Heart left ventricle (tissue), 16 donors: ENCODE results near the gene FSD2. TPM values are rescaled to one million over a fixed set of nuclear protein-coding genes. Genes with fewer than 3 reads are reported as not detected.
"Not testable (repeated sequence)": the region's sequence is repeated elsewhere in the genome, so short reads cannot be mapped to it uniquely, and the experiment has no call there.

Experiments
- ATAC-seq, 4 donors: fragments of 200-7000 bp; cut with Tn5 transposase; one replicate each; pipeline ENCODE4 v1.9.1; 2020 to 2022; ENCODE audit warnings: moderate library complexity in 4 of 4, mild to moderate bottlenecking in 3 of 4, moderate number of reproducible peaks in 1 of 4
- DNase-seq, 5 donors: peaks; one replicate each; pipeline ENCODE4 v3.0.0-alpha.2; 2020
- H3K27ac ChIP-seq, 12 donors: fragments of 200-600 bp; sonication (generic) in 4 of 12; one replicate each; pipeline versions ENCODE4 v1.5.0 to v1.8.0; 2016 to 2022; ENCODE audit warnings: mild to moderate bottlenecking in 2 of 12
- H3K27me3 ChIP-seq, 9 donors: fragments of 200-600 bp; sonication (generic) in 2 of 9; one replicate each; pipeline versions ENCODE4 v1.5.1 to v1.8.0; 2016 to 2022; ENCODE audit warnings: mild to moderate bottlenecking in 3 of 9
- H3K36me3 ChIP-seq, 9 donors: fragments of 200-600 bp; sonication (generic) in 2 of 9; one replicate each; pipeline versions ENCODE4 v1.5.0 to v1.8.0; 2018 to 2022; ENCODE audit warnings: mild to moderate bottlenecking in 2 of 9
- H3K4me1 ChIP-seq, 12 donors: fragments of 200-600 bp; sonication (generic) in 4 of 12; one replicate each; pipeline versions ENCODE4 v1.5.0 to v1.8.0; 2016 to 2022; ENCODE audit warnings: mild to moderate bottlenecking in 3 of 12
- H3K4me3 ChIP-seq, 12 donors: fragments of 200-600 bp; sonication (generic) in 4 of 12; one replicate each; pipeline versions ENCODE4 v1.5.0 to v1.8.0; 2017 to 2022; ENCODE audit warnings: mild to moderate bottlenecking in 9 of 12, moderate library complexity in 4 of 12
- H3K9me3 ChIP-seq, 12 donors: fragments of 200-600 bp; sonication (generic) in 4 of 12; one replicate each; pipeline versions ENCODE4 v1.5.0 to v1.8.0; 2016 to 2022; ENCODE audit warnings: mild to moderate bottlenecking in 1 of 12
- CTCF ChIP-seq, 12 donors: fragments of 200-600 bp; sonication (generic) in 4 of 12; IDR thresholded peaks; one replicate each; pipeline versions ENCODE4 v1.5.0 to v1.8.0; 2018 to 2022; ENCODE audit warnings: antibody characterized with exemption in 12 of 12, mild to moderate bottlenecking in 5 of 12
- POLR2A ChIP-seq, 2 donors: fragments of 450-650 bp; IDR thresholded peaks; one replicate each; pipeline ENCODE4 v1.6.1; 2017; ENCODE audit warnings: antibody characterized with exemption in 2 of 2, mild to moderate bottlenecking in 2 of 2, moderate library complexity in 2 of 2
- WGBS, 4 donors: extraction: QIAGEN DNeasy Blood & Tissue Kit in 2 of 4; methylation state at CpG; one replicate each; pipeline versions ENCODE4 v1.1.5 to v1.1.7; 2013 to 2018; 5-methylcytosine and 5-hydroxymethylcytosine counted together
- intact Hi-C, 10 donors: fragments of 100-400 bp; cut with DNase I; formaldehyde crosslinking; loops; one replicate each; pipeline versions ENCODE4 v1.11.1 to v1.14.2; 2022
- polyA plus RNA-seq, 2 donors: library from polyadenylated mRNA; stranded (reverse); fragments of 200-250 nt; gene quantifications; one replicate each; pipeline ENCODE4 v1.2.3, GENCODE V29; 2013
- total RNA-seq, 9 donors: library from RNA; depleted of rRNA in 2 of 9; stranded (reverse); fragments of >200 nt in 2 of 9; fragmentation: NEBNext Ultra II Directional in 3 of 9; extraction: Animal tissue kit (Norgen Biotek cat#: 25700) in 3 of 9; gene quantifications; one replicate each; pipeline versions ENCODE4 v1.1.0 to v1.2.4, GENCODE V29; 2016 to 2023
- donor health status: ischemic (EF 13 %, LVEDD 7.1; RV severe dilation, severe dysfunction).
- donor health status: healthy with polysubstance abuse.
- donor health status: DM: no; HTN: yes; CAD: no.
- donor health status: DM: no; HTN: no; CAD: no.
- donor health status: ischemic (EF 25% LVEDD 6.9; RV normal size, moderate dysfunction).
- donor health status: ischemic (EF 25% LVEDD 5.7; RV mildly dilated, moderate dysfunction).
- donor health status: healthy.
- donor health status: DM: yes; HTN: yes; CAD: no.
- donor health status: ischemic (EF 35%, LVEDD 5.7; RV mildly dilated, moderate dysfunction).
- donor health status: nonischemic (EF 11% LVEDD 7.7; RV severe dilation, severe dysfunction).
- donor health status: DM: yes; HTN: yes; CAD: no.
- donor health status: PGD.
- donor health status: ischemic (EF 29% LVEDD 5.4; RV normal size, mild dysfunction).
- donor health status: nonischemic (EF 23%, LVEDD 6.1; RV moderate dilation, normal function).

Gene FSD2
- total and polyA plus RNA-seq, 11 donors, result 3.6 to 140 (median 66.0) TPM

GRCh38 chr15:82829234-82829633 lies 23.4 kb upstream of the FSD2 start:
- Histone ChIP-seq H3K27ac (no peak overlapping the region), H3K4me3 (no peak overlapping the region), H3K9me3 (no peaks in the 10 kb centered on the region), H3K4me1 (peaks cover 0 to 25% (median 0%) of the 10 kb centered on the region in 12 donors), H3K27me3 (no peaks in the 10 kb centered on the region), H3K36me3 (peaks cover 0 to 100% (median 100%) of the 10 kb centered on the region in 9 donors)
- DNase-seq, result no peak
- ATAC-seq, result no peak
- 87 to 99% (median 91%) methylated on average over 4 of the region's 4 CpGs for WGBS, 4 donors
- TF ChIP-seq POLR2A (IDR thresholded peaks at IDR 0.05), result no peak
- TF ChIP-seq CTCF (IDR thresholded peaks at IDR 0.05), result no peak
- intact Hi-C loops, result no loop called here

- DNase-seq (no peak), ATAC-seq (no peak)
- WGBS, 4 donors, result 63 to 92% (median 72%) methylated on average over 1 of the region's 1 CpG
- TF ChIP-seq POLR2A (IDR thresholded peaks at IDR 0.05) (no peak), CTCF (IDR thresholded peaks at IDR 0.05) (no peak)
- Histone ChIP-seq H3K4me1 (peaks cover 0 to 23% (median 0%) of the 10 kb centered on the region in 12 donors), H3K4me3 (no peak overlapping the region), H3K9me3 (no peaks in the 10 kb centered on the region), H3K27ac (no peak overlapping the region), H3K27me3 (no peaks in the 10 kb centered on the region), H3K36me3 (peaks cover 0 to 100% (median 100%) of the 10 kb centered on the region in 9 donors)
- intact Hi-C loops, result no loop called here
Observed at GRCh38 chr15:82828075-82828474, 22.2 kb upstream of the FSD2 start.

- no peak overlapping the region for H3K4me3 ChIP-seq
- DNase-seq (no peak), ATAC-seq (no peak)
- peaks cover 0 to 4% (median 0%) of the 10 kb centered on the region in 12 donors for H3K4me1 ChIP-seq
- peaks cover 0 to 100% (median 98%) of the 10 kb centered on the region in 9 donors for H3K36me3 ChIP-seq
- H3K9me3 ChIP-seq, result peaks cover 0 to 5% (median 0%) of the 10 kb centered on the region in 12 donors
- WGBS, 4 donors, result 55 to 66% (median 62%) methylated on average over 5 of the region's 5 CpGs
- H3K27me3 ChIP-seq, result no peaks in the 10 kb centered on the region
- intact Hi-C loops, result no loop called here
- TF ChIP-seq POLR2A (IDR thresholded peaks at IDR 0.05) (no peak), CTCF (IDR thresholded peaks at IDR 0.05) (no peak)
- no peak overlapping the region for H3K27ac ChIP-seq
Observed at GRCh38 chr15:82823049-82823448, 17.2 kb upstream of the FSD2 start.

GRCh38 chr15:82821851-82822250 lies 16.0 kb upstream of the FSD2 start:
- H3K9me3 ChIP-seq, ATAC-seq, H3K4me1 ChIP-seq, H3K27me3 ChIP-seq, H3K4me3 ChIP-seq, DNase-seq, intact Hi-C loops, H3K27ac ChIP-seq: not testable (repeated sequence)
- peaks cover 0 to 100% (median 98%) of the 10 kb centered on the region in 9 donors for H3K36me3 ChIP-seq

- peaks cover 0 to 100% (median 98%) of the 10 kb centered on the region in 9 donors for H3K36me3 ChIP-seq
- H3K4me3 ChIP-seq, H3K9me3 ChIP-seq, intact Hi-C loops, H3K4me1 ChIP-seq, DNase-seq, H3K27ac ChIP-seq, H3K27me3 ChIP-seq, ATAC-seq: not testable (repeated sequence)
- 79 to 89% (median 86%) methylated on average over 3 of the region's 3 CpGs for WGBS, 4 donors
Observed at GRCh38 chr15:82821396-82821795, 15.5 kb upstream of the FSD2 start.
